Keratinocyte (primary cell): ENCODE data around the gene TMEM87B. TPM values are rescaled to one million over a fixed set of nuclear protein-coding genes. Genes with fewer than 3 reads are reported as not detected.

Experiments used
- DNase-seq: peaks from one replicate; pipeline ENCODE4 v3.0.0-alpha.2; 2011; ENCODE audit warnings: low read depth, missing footprints, low spot score
- FAIRE-seq: peaks from 2 replicates; lab custom pipeline; 2011; peaks lifted over from hg19 to GRCh38; lab: Jason Lieb, UNC
- H2AFZ ChIP-seq: 2 replicates; pipeline ENCODE4 v1.6.0; 2012; ENCODE audit warnings: low read length, control low read depth, inconsistent platforms; ENCODE audit not compliant: control insufficient read depth
- H3K27ac ChIP-seq: 2 replicates; pipeline ENCODE4 v1.5.1; 2011; ENCODE audit warnings: low read length; ENCODE audit not compliant: control insufficient read depth, insufficient read depth
- H3K27me3 ChIP-seq: 3 replicates; pipeline ENCODE4 v1.6.0; 2011; ENCODE audit warnings: low read length; ENCODE audit not compliant: control insufficient read depth, insufficient read depth; ENCODE audit errors: extremely low read depth
- H3K36me3 ChIP-seq, 2 experiments: 2 replicates in 1 of 2; 3 replicates in 1 of 2; pipeline ENCODE4 v1.5.1; 2011; ENCODE audit warnings: low read length in 2 of 2, mild to moderate bottlenecking in 1 of 2; ENCODE audit not compliant: control insufficient read depth in 2 of 2, insufficient read depth in 2 of 2; ENCODE audit errors: extremely low read depth in 1 of 2
- H3K4me1 ChIP-seq: 3 replicates; pipeline ENCODE4 v1.5.1; 2011; ENCODE audit warnings: low read length; ENCODE audit not compliant: control insufficient read depth, insufficient read depth; ENCODE audit errors: extremely low read depth
- H3K4me2 ChIP-seq: 3 replicates; pipeline ENCODE4 v1.6.0; 2011; ENCODE audit warnings: low read depth, low read length; ENCODE audit not compliant: control insufficient read depth, insufficient read depth; ENCODE audit errors: extremely low read depth
- H3K4me3 ChIP-seq, 3 experiments: fragments of 200-600 bp in 1 of 3; sonication (generic) in 1 of 3; 2 replicates in 2 of 3; 3 replicates in 1 of 3; pipeline ENCODE4 v1.5.1; 2011 to 2016; ENCODE audit warnings: low read length in 3 of 3, mild to moderate bottlenecking in 3 of 3, control low read depth in 2 of 3, inconsistent platforms in 1 of 3, low read depth in 1 of 3, mixed read lengths in 1 of 3, mixed run types in 1 of 3, moderate library complexity in 1 of 3; ENCODE audit not compliant: control insufficient read depth in 2 of 3, insufficient read depth in 2 of 3; ENCODE audit errors: extremely low read depth in 1 of 3
- H3K79me2 ChIP-seq: 2 replicates; pipeline ENCODE4 v1.6.0; 2012; ENCODE audit warnings: low read length; ENCODE audit not compliant: control insufficient read depth, insufficient read depth
- H3K9ac ChIP-seq: 3 replicates; pipeline ENCODE4 v1.6.0; 2011; ENCODE audit warnings: low read length; ENCODE audit not compliant: control insufficient read depth, insufficient read depth; ENCODE audit errors: extremely low read depth
- H3K9me1 ChIP-seq: 3 replicates; pipeline ENCODE4 v1.6.0; 2011; ENCODE audit warnings: low read length; ENCODE audit not compliant: control insufficient read depth, insufficient read depth; ENCODE audit errors: extremely low read depth
- H3K9me3 ChIP-seq: 2 replicates; pipeline ENCODE4 v1.5.1; 2012; ENCODE audit warnings: low read depth, low read length; ENCODE audit not compliant: control insufficient read depth
- H4K20me1 ChIP-seq: 3 replicates; pipeline ENCODE4 v1.6.0; 2011; ENCODE audit warnings: low read length; ENCODE audit not compliant: control insufficient read depth, insufficient read depth; ENCODE audit errors: extremely low read depth
- EZH2 ChIP-seq: IDR thresholded peaks from one replicate; pipeline ENCODE4 v1.6.1; 2012; ENCODE audit warnings: inconsistent platforms, mild to moderate bottlenecking, low read length, moderate library complexity
- dilution Hi-C: fragments of 300-500 bp; cut with MboI; formaldehyde crosslinking; loops from one replicate; pipeline ENCODE4 v1.7.0; 2020; ENCODE audit warnings: low sequenced_read_pairs; ENCODE audit not compliant: extremely low pct_ligation_motif_present
- polyA plus RNA-seq, 5 experiments: library from polyadenylated mRNA; depleted of rRNA in 3 of 5; stranded (reverse) in 3 of 5; stranded (forward) in 1 of 5; unstranded in 1 of 5; fragments of >200 nt; gene quantifications; 1 replicate in 1 of 5; 2 replicates in 3 of 5; 3 replicates in 1 of 5; pipeline versions ENCODE4 v1.2.1 to v1.2.3, GENCODE V29; 2011 to 2012; ENCODE audit warnings: missing spikeins in 2 of 5, low read depth in 1 of 5, low replicate concordance in 1 of 5
- TF ChIP-seq, protein P1 (sequence below), 3 experiments: IDR thresholded peaks in 1 of 3; conservative IDR thresholded peaks in 1 of 3; optimal IDR thresholded peaks in 1 of 3; 2 replicates in 2 of 3; 3 replicates in 1 of 3; pipeline versions ENCODE3 to v1.5.1; 2011; ENCODE audit warnings: low read length in 3 of 3, mild to moderate bottlenecking in 3 of 3, moderate library complexity in 2 of 3, control low read depth in 1 of 3, inconsistent platforms in 1 of 3; ENCODE audit not compliant: insufficient read depth in 2 of 3; ENCODE audit errors: extremely low read depth in 1 of 3

The TMEM87B gene
- polyA plus RNA-seq, 1 donor (not counting 4 experiments of a cell fraction or from before 2014, with no cell fraction given) = 37.3 TPM

DNA sequence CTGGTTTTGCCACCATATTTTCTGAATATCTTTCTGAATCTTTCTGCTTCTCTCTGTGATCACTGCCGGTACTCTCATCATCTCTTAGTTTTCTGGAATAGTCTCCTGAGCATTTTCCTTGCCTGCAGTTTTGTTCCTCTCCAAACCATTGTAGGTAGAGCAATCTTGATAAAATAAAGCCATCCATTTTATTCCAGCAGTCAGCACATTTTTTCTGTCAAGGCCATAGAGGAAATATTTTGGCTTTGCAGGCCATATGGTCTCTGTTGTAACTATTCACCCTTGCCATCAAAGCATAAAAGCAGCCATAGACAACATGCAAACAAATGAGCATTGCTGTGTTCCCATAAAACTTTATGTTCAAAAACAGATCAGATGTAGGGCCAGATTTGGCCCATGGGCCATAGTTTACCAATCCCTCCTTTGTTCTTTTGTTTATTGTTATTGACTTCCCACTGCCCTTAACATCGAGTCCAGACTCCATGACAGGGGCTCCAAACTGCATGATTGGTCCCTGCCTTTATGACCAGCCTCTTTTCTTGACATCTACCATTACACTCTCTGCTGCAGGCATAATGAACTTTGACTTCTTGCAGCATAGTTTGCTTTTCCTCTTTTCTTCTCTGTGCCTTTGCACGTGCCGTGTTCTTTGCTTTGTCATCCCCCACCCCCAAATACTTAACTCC is 29.8 kb downstream of the TMEM87B start:
- no peaks in the 10 kb centered on the region for H3K9me1 ChIP-seq
- H3K36me3 ChIP-seq = peaks cover 28 to 48% of the 10 kb centered on the region in 2 experiments
- no peaks in the 10 kb centered on the region for H3K79me2 ChIP-seq
- no peaks in the 10 kb centered on the region for H3K27me3 ChIP-seq
- dilution Hi-C loops = no loop called here
- H3K4me1 ChIP-seq = no peaks in the 10 kb centered on the region
- H2AFZ ChIP-seq = no peak overlapping the region
- no peak for DNase-seq
- no peak overlapping the region for H3K9ac ChIP-seq
- no peak overlapping the region for H3K27ac ChIP-seq
- no peak for FAIRE-seq
- no peaks in the 10 kb centered on the region for H4K20me1 ChIP-seq
- H3K4me2 ChIP-seq = no peak overlapping the region
- no peaks in the 10 kb centered on the region for H3K9me3 ChIP-seq
- TF ChIP-seq, protein P1, sequence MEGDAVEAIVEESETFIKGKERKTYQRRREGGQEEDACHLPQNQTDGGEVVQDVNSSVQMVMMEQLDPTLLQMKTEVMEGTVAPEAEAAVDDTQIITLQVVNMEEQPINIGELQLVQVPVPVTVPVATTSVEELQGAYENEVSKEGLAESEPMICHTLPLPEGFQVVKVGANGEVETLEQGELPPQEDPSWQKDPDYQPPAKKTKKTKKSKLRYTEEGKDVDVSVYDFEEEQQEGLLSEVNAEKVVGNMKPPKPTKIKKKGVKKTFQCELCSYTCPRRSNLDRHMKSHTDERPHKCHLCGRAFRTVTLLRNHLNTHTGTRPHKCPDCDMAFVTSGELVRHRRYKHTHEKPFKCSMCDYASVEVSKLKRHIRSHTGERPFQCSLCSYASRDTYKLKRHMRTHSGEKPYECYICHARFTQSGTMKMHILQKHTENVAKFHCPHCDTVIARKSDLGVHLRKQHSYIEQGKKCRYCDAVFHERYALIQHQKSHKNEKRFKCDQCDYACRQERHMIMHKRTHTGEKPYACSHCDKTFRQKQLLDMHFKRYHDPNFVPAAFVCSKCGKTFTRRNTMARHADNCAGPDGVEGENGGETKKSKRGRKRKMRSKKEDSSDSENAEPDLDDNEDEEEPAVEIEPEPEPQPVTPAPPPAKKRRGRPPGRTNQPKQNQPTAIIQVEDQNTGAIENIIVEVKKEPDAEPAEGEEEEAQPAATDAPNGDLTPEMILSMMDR (optimal IDR thresholded peaks at IDR 0.05 in 1 of 3, IDR thresholded peaks at IDR 0.05 in 1 of 3, conservative IDR thresholded peaks at IDR 0.05 in 1 of 3; ENCODE audit: extremely low read depth in 1 of 3, insufficient read depth in 2 of 3, low read length in 3 of 3) = no peak
- TF ChIP-seq EZH2 = no peak
- no peak overlapping the region for H3K4me3 ChIP-seq

DNA sequence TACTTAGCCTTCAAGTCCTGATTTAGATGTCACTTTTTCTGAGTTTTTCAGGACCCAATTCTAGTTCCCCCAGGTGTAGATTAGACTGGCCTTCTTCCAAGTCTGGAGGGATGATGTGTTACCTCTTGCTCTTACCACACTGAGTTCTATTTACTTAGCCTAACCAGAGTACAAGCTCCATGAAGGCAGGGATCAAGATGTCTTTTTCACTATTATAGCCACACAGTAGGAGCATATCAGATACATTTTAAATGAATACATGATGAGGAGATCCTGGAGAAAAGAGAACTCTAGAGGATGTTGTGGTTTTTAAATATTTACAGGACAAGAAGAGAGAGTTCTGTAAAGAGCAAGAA is 30.3 kb downstream of the TMEM87B start:
- Histone ChIP-seq H2AFZ (no peak overlapping the region), H3K27me3 (no peaks in the 10 kb centered on the region), H3K4me1 (no peaks in the 10 kb centered on the region), H3K27ac (no peak overlapping the region), H3K4me3 (no peak overlapping the region), H3K79me2 (no peaks in the 10 kb centered on the region), H4K20me1 (no peaks in the 10 kb centered on the region), H3K9ac (no peak overlapping the region), H3K36me3 (peaks cover 31 to 51% of the 10 kb centered on the region in 2 experiments), H3K4me2 (no peak overlapping the region), H3K9me3 (no peaks in the 10 kb centered on the region), H3K9me1 (no peaks in the 10 kb centered on the region)
- no peak for TF ChIP-seq EZH2
- TF ChIP-seq, protein P1 (optimal IDR thresholded peaks at IDR 0.05 in 1 of 3, IDR thresholded peaks at IDR 0.05 in 1 of 3, conservative IDR thresholded peaks at IDR 0.05 in 1 of 3; ENCODE audit: extremely low read depth in 1 of 3, insufficient read depth in 2 of 3, low read length in 3 of 3) = no peak
- dilution Hi-C loops = no loop called here
- DNase-seq = no peak
- FAIRE-seq = no peak
